Rectal smooth muscle tissue (tissue), 1 donor: Measurements from ENCODE around the gene CD160.
"Not testable (repeated sequence)": the region's sequence is repeated elsewhere in the genome, so short reads cannot be mapped to it uniquely, and the experiment has no call there.

ENCODE experiments used
- H3K27ac ChIP-seq: one replicate; pipeline ENCODE4 v1.7.0; 2013; ENCODE audit warnings: low read depth, low read length, inconsistent platforms
- H3K27me3 ChIP-seq: one replicate; pipeline ENCODE4 v1.7.0; 2013; ENCODE audit warnings: low read length; ENCODE audit not compliant: control insufficient read depth, insufficient read depth
- H3K36me3 ChIP-seq: one replicate; pipeline ENCODE4 v1.7.0; 2013; ENCODE audit warnings: low read length; ENCODE audit not compliant: control insufficient read depth, insufficient read depth
- H3K4me1 ChIP-seq: one replicate; pipeline ENCODE4 v1.7.0; 2013; ENCODE audit warnings: low read length; ENCODE audit not compliant: control insufficient read depth, insufficient read depth
- H3K4me3 ChIP-seq: one replicate; pipeline ENCODE4 v1.7.0; 2013; ENCODE audit warnings: low read length
- H3K9ac ChIP-seq: one replicate; pipeline ENCODE4 v1.7.0; 2013; ENCODE audit warnings: low read length

The CD160 gene

GRCh38 chr1:145719230-145720079, at the start of gene CD160:
Gene CD160, plus strand, starts transcription at chr1:145719499. Its CDS starts 8,829 bp downstream, at chr1:145728328.
- Histone ChIP-seq H3K4me1 (peaks cover 5% of the 10 kb centered on the region), H3K4me3 (no peak within 1 kb of the TSS), H3K27ac (no peak within 1 kb of the TSS), H3K27me3 (no peaks in the 10 kb centered on the region), H3K9ac (no peak within 1 kb of the TSS), H3K36me3 (no peaks in the 10 kb centered on the region)

GRCh38 chr1:145670995-145671745, 48.1 kb upstream of the CD160 start:
- H3K27me3 ChIP-seq, H3K9ac ChIP-seq, H3K36me3 ChIP-seq, H3K27ac ChIP-seq, H3K4me3 ChIP-seq, H3K4me1 ChIP-seq: not testable (repeated sequence)

DNA sequence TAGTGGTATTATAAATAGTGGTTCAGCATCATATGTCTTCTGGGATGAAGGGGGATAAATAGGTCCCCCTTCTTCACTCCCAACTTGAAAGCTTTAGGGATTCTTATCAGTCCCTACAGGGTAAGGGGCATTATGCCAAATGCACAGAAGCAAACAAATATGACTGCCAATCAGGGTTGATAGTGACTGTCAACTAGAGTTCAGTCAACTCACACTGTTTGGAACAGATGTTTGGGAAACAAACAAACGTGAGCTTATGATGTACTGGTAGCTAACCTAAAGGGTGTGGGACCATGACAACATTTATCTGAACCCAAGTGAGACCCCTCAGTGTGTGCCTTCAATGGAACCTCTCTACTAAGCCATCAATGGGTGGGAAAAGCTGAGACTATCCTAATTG, 46.1 kb upstream of the CD160 start:
- H3K36me3 ChIP-seq, H3K4me1 ChIP-seq, H3K4me3 ChIP-seq, H3K27ac ChIP-seq, H3K27me3 ChIP-seq, H3K9ac ChIP-seq: not testable (repeated sequence)

GRCh38 chr1:145684858-145685257, 34.4 kb upstream of the CD160 start:
- H3K9ac ChIP-seq, H3K36me3 ChIP-seq, H3K27me3 ChIP-seq, H3K4me1 ChIP-seq, H3K4me3 ChIP-seq, H3K27ac ChIP-seq: not testable (repeated sequence)

- not testable (repeated sequence) for H3K4me3 ChIP-seq, H3K36me3 ChIP-seq, H3K27me3 ChIP-seq, H3K4me1 ChIP-seq, H3K27ac ChIP-seq, H3K9ac ChIP-seq
Measured at GRCh38 chr1:145686078-145686477, 33.2 kb upstream of the CD160 start.

DNA sequence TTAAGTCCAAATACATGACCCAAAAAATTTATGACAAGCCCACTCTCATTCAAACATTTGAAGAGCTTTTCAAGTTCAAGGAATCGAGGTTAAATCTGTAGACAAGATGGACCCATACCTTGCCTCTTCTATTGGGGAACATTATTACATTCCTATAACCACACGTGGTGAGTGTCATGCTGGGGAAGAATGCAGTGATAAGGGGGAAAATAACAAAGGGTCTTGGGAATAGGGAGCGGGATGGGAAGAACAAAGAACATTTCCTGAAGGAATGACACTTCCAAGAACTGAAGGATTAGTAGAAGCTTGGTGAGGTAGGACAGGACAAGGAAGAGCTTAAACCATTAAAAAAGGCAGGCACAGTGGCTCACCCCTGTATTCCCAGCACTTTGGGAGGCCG, 31.0 kb upstream of the CD160 start:
- Histone ChIP-seq H3K27me3 (no peaks in the 10 kb centered on the region), H3K9ac (no peak overlapping the region), H3K4me3 (no peak overlapping the region), H3K27ac (no peak overlapping the region), H3K36me3 (no peaks in the 10 kb centered on the region), H3K4me1 (no peaks in the 10 kb centered on the region)

- no peak overlapping the region for H3K9ac ChIP-seq
- H3K27ac ChIP-seq, result no peak overlapping the region
- no peaks in the 10 kb centered on the region for H3K36me3 ChIP-seq
- H3K4me1 ChIP-seq, result no peaks in the 10 kb centered on the region
- H3K4me3 ChIP-seq, result no peak overlapping the region
- H3K27me3 ChIP-seq, result no peaks in the 10 kb centered on the region
Measured at GRCh38 chr1:145688924-145689323, 30.4 kb upstream of the CD160 start.

GRCh38 chr1:145689922-145690321, 29.4 kb upstream of the CD160 start:
- no peak overlapping the region for H3K4me3 ChIP-seq
- no peak overlapping the region for H3K27ac ChIP-seq
- no peaks in the 10 kb centered on the region for H3K4me1 ChIP-seq
- no peaks in the 10 kb centered on the region for H3K36me3 ChIP-seq
- no peaks in the 10 kb centered on the region for H3K27me3 ChIP-seq
- H3K9ac ChIP-seq, result no peak overlapping the region

DNA sequence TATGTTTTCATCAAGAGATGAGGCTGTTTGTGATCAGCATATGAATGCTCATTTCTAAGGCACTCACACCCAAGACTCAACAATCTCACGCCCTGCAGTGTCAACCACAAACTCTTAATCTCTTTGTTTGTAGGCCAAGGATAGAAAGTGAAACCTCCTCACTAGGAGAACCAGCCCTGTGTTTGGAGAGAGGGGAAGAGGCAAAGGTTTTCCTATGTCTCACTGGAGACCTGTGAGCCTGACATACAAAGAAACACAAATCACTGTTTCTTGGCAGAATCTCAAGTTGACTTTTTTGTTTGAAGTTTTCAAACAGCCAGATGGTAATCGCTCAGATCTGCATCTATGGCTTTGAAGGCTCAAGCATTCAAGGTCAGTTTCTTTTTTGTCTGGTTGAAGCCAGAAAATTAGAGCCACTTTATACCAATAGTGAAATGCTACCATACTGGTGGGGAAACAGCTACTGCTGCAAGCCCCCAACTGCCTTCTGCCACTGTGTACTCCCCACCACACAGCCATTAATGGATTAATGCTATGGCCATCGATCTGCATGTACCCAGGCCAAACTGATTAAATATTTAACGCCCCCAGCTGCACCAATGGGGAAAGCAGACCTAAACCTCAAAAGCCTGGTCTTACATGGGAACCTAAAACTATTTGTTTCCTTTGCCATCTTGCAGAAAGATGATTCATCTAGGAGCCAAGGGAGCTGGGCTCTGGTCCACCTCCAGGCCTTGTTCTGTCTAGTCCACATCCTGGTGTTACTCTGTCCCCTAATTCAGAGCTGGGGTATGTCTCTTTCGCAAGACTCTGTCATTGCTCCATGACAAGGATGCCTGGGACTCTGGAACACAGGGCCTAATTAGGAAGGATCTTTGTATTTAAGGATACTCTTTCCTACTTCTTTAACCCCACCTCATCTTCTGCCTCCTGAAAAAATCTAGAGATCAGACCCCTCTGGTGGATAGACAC, 28.4 kb upstream of the CD160 start:
- no peak overlapping the region for H3K4me3 ChIP-seq
- no peaks in the 10 kb centered on the region for H3K27me3 ChIP-seq
- no peak overlapping the region for H3K27ac ChIP-seq
- no peak overlapping the region for H3K9ac ChIP-seq
- no peaks in the 10 kb centered on the region for H3K36me3 ChIP-seq
- H3K4me1 ChIP-seq, result no peaks in the 10 kb centered on the region

DNA sequence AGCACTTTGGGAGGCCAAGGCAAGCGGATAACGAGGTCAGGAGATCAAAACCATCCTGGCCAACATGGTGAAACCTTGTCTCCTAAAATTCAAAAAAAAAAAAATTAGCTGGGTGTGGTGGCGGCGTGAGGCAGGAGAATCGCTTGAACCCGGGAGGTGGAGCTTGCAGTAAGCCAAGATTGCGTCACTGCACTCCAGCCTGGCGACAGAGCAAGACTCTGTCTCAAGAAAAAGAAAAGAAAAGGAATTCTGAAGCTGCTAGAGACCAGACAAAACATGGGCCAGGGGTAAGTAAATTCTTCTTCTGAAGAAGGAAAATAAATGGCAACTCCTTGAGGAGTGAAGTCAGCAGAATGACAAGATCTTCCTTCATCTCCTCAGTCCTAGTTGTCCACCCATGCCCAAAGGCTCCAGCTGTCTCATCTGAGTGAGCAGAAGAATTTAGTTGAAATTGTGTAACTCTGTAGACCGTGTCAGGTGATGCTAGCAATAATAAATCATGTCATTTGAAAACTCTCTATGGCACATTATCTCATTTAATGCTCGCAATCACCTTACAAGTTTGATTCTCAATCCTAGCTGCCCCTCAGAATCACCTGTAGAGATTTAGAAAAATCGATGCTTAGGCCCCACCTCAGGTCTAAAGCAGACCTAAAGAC, 26.4 kb upstream of the CD160 start:
- no peaks in the 10 kb centered on the region for H3K36me3 ChIP-seq
- no peaks in the 10 kb centered on the region for H3K4me1 ChIP-seq
- no peak overlapping the region for H3K9ac ChIP-seq

GRCh38 chr1:145695821-145696629, 23.3 kb upstream of the CD160 start:
- Histone ChIP-seq H3K4me1 (no peaks in the 10 kb centered on the region), H3K4me3 (no peak overlapping the region), H3K27ac (no peak overlapping the region), H3K27me3 (no peaks in the 10 kb centered on the region), H3K36me3 (no peaks in the 10 kb centered on the region), H3K9ac (no peak overlapping the region)

More for the DNA sequence above, 26.4 kb upstream of the CD160 start:
- Histone ChIP-seq H3K4me3 (no peak overlapping the region), H3K27ac (no peak overlapping the region), H3K27me3 (no peaks in the 10 kb centered on the region)
